Panc1 (cell line): ENCODE data around the gene HMGCS2. TPM values are rescaled to one million over a fixed set of nuclear protein-coding genes. Genes with fewer than 3 reads are reported as not detected.

Experiments
- ATAC-seq: fragments of 200-7000 bp; cut with Tn5 transposase; 2 replicates; pipeline ENCODE4 v1.9.1; 2020; ENCODE audit warnings: mild to moderate bottlenecking, moderate library complexity
- BruUV-seq: library from RNA; stranded (reverse); fragments of 400-500 nt; replicated peaks from 2 replicates; lab custom pipeline; 2021; lab: Mats Ljungman, UMichigan
- CTCF ChIA-PET: fragments of 300-600 bp; sonication (Branson Sonifier 250); formaldehyde crosslinking; loops from one replicate; lab custom pipeline; 2022; ENCODE audit warnings: antibody characterized with exemption; lab: Charles Lee
- POLR2A ChIA-PET: fragments of 300-600 bp; sonication (Branson Sonifier 250); formaldehyde crosslinking; loops from one replicate; lab custom pipeline; 2022; ENCODE audit warnings: antibody characterized with exemption; lab: Charles Lee
- DNase-seq: peaks from one replicate; pipeline ENCODE4 v3.0.0-alpha.2; 2010; ENCODE audit warnings: low read depth, low spot score
- H3K27ac ChIP-seq: 2 replicates; pipeline ENCODE4 v1.5.1; 2011; ENCODE audit warnings: mild to moderate bottlenecking, low read length, inconsistent platforms
- H3K27me3 ChIP-seq: fragments of 200-500 bp; sonication (Bioruptor generic); 2 replicates; pipeline ENCODE4 v1.6.0; 2014; ENCODE audit warnings: low read length, inconsistent platforms; ENCODE audit not compliant: control insufficient read depth, insufficient read depth
- H3K36me3 ChIP-seq: fragments of 200-500 bp; sonication (Bioruptor generic); 2 replicates; pipeline ENCODE4 v1.5.1; 2014; ENCODE audit warnings: inconsistent platforms, mild to moderate bottlenecking, low read length, moderate library complexity; ENCODE audit not compliant: control insufficient read depth, insufficient read depth
- H3K4me1 ChIP-seq: 2 replicates; pipeline ENCODE4 v1.5.1; 2011; ENCODE audit warnings: inconsistent platforms, mild to moderate bottlenecking, low read length, moderate library complexity; ENCODE audit not compliant: control insufficient read depth, insufficient read depth
- H3K4me3 ChIP-seq, 2 experiments: 2 replicates each; pipeline ENCODE4 v1.5.1; 2011 to 2012; ENCODE audit warnings: low read depth in 2 of 2, low read length in 2 of 2, mild to moderate bottlenecking in 2 of 2, inconsistent platforms in 1 of 2, moderate library complexity in 1 of 2
- H3K9me3 ChIP-seq: fragments of 200-500 bp; sonication (Bioruptor generic); 2 replicates; pipeline ENCODE4 v1.5.1; 2014; ENCODE audit warnings: low read depth, mild to moderate bottlenecking, inconsistent platforms, low read length, moderate library complexity; ENCODE audit not compliant: control insufficient read depth, insufficient read depth
- POLR2AphosphoS5 ChIP-seq: IDR thresholded peaks from 2 replicates; pipeline ENCODE4 v1.6.1; 2012; ENCODE audit warnings: mild to moderate bottlenecking, low read depth, low read length, moderate library complexity
- SIN3A ChIP-seq: IDR thresholded peaks from 2 replicates; pipeline ENCODE4 v1.6.1; 2012; ENCODE audit warnings: low read depth, mild to moderate bottlenecking, low read length, moderate library complexity, borderline replicate concordance; ENCODE audit not compliant: insufficient read depth
- TCF7L2 ChIP-seq: IDR thresholded peaks from 2 replicates; pipeline ENCODE4 v1.6.1; 2011; ENCODE audit warnings: mild to moderate bottlenecking, low read depth, low read length, inconsistent platforms
- in situ Hi-C: cut with HindIII; loops from 2 replicates; pipeline ENCODE4 v1.10.0; 2016; ENCODE audit warnings: low sequenced_read_pairs, low pct_unique_long_range_greater_than_20kb
- intact Hi-C: fragments of 100-400 bp; cut with micrococcal nuclease; formaldehyde crosslinking; loops from one replicate; pipeline ENCODE4 v1.10.0; 2022; ENCODE audit not compliant: unreplicated experiment
- total RNA-seq: library from RNA; stranded (reverse); gene quantifications from one replicate; pipeline ENCODE4 v1.2.1, GENCODE V29; 2021; ENCODE audit not compliant: unreplicated experiment
- TF ChIP-seq, protein P1 (sequence below): fragments of 450-650 bp; IDR thresholded peaks from 2 replicates; pipeline ENCODE4 v1.5.1; 2017; ENCODE audit warnings: mild to moderate bottlenecking
- TF ChIP-seq, protein P2 (sequence below), 2 experiments: IDR thresholded peaks; 2 replicates each; pipeline ENCODE4 v1.6.1; 2011 to 2012; ENCODE audit warnings: low read depth in 2 of 2, control low read depth in 1 of 2, low read length in 1 of 2, mild to moderate bottlenecking in 1 of 2, moderate library complexity in 1 of 2; ENCODE audit not compliant: insufficient read depth in 1 of 2

The HMGCS2 gene
- total RNA-seq, 1 experiment from 2014 or later = 0.33 TPM

DNA sequence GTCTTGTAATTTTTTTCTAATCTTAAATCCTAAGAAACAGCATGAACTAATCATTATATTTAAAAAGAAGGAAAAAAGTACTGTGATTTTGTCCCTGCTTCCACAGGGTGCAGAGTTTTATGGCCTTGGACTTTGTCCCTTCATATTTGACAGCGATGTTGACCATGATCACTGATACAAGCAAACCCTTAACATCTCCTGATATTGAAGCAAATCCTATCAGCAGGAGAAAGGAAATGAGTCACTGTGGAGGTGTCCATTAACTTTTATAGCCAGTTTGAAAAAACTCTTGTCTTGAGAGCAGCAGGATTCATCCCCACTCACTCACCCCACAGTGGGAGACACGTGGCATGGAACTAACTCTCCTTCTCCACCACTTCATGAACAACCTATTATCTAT lies 47.7 kb upstream of the HMGCS2 start:
- TF ChIP-seq, protein P1, sequence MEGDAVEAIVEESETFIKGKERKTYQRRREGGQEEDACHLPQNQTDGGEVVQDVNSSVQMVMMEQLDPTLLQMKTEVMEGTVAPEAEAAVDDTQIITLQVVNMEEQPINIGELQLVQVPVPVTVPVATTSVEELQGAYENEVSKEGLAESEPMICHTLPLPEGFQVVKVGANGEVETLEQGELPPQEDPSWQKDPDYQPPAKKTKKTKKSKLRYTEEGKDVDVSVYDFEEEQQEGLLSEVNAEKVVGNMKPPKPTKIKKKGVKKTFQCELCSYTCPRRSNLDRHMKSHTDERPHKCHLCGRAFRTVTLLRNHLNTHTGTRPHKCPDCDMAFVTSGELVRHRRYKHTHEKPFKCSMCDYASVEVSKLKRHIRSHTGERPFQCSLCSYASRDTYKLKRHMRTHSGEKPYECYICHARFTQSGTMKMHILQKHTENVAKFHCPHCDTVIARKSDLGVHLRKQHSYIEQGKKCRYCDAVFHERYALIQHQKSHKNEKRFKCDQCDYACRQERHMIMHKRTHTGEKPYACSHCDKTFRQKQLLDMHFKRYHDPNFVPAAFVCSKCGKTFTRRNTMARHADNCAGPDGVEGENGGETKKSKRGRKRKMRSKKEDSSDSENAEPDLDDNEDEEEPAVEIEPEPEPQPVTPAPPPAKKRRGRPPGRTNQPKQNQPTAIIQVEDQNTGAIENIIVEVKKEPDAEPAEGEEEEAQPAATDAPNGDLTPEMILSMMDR = no peak
- TF ChIP-seq POLR2AphosphoS5 (no peak), SIN3A (no peak), TCF7L2 (no peak)
- TF ChIP-seq, protein P2, sequence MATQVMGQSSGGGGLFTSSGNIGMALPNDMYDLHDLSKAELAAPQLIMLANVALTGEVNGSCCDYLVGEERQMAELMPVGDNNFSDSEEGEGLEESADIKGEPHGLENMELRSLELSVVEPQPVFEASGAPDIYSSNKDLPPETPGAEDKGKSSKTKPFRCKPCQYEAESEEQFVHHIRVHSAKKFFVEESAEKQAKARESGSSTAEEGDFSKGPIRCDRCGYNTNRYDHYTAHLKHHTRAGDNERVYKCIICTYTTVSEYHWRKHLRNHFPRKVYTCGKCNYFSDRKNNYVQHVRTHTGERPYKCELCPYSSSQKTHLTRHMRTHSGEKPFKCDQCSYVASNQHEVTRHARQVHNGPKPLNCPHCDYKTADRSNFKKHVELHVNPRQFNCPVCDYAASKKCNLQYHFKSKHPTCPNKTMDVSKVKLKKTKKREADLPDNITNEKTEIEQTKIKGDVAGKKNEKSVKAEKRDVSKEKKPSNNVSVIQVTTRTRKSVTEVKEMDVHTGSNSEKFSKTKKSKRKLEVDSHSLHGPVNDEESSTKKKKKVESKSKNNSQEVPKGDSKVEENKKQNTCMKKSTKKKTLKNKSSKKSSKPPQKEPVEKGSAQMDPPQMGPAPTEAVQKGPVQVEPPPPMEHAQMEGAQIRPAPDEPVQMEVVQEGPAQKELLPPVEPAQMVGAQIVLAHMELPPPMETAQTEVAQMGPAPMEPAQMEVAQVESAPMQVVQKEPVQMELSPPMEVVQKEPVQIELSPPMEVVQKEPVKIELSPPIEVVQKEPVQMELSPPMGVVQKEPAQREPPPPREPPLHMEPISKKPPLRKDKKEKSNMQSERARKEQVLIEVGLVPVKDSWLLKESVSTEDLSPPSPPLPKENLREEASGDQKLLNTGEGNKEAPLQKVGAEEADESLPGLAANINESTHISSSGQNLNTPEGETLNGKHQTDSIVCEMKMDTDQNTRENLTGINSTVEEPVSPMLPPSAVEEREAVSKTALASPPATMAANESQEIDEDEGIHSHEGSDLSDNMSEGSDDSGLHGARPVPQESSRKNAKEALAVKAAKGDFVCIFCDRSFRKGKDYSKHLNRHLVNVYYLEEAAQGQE (IDR thresholded peaks at IDR 0.05; ENCODE audit: insufficient read depth in 1 of 2, low read depth in 2 of 2, low read length in 1 of 2) = no peak

DNA sequence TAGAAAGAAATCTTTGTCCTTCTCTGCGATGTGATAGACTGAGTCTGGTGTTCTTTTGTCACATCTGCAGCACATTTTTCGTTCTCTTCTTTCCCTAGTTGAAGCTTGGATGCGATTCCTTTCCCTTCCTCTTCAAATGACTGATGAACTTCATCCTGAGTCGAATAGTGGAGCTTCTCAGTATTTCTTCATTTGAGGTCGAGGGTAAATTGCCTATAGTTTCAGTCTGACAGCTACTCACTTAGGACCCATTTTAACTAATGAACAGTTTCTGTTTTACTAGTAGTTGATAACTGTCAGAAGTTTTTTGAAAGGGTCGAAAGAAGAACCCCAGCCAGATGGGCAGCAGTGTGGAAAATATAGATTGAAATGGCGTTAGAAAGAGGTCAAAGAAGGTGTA lies 47.2 kb upstream of the HMGCS2 start:
- CTCF ChIA-PET = no interaction called here
- Histone ChIP-seq H3K27me3 (peaks cover 14% of the 10 kb centered on the region), H3K4me1 (no peaks in the 10 kb centered on the region), H3K36me3 (no peaks in the 10 kb centered on the region), H3K27ac (no peak overlapping the region), H3K4me3 (no peak overlapping the region), H3K9me3 (no peaks in the 10 kb centered on the region)
- ATAC-seq = no peak
- POLR2A ChIA-PET = interaction anchor here (0.7 kb wide), 1 partner anchor 17 kb away, joined by 3 read pairs; no protein-coding TSS in a partner anchor
- TF ChIP-seq POLR2AphosphoS5 = no peak
- TF ChIP-seq, protein P2 (IDR thresholded peaks at IDR 0.05; ENCODE audit: insufficient read depth in 1 of 2, low read depth in 2 of 2, low read length in 1 of 2) = no peak
- TF ChIP-seq TCF7L2 = no peak
- TF ChIP-seq SIN3A = no peak
- in situ Hi-C loops (no loop called here), intact Hi-C loops (no loop called here)
- DNase-seq = no peak
- no TSS peak for BruUV-seq

More for the DNA sequence above, 47.7 kb upstream of the HMGCS2 start:
- Histone ChIP-seq H3K4me3 (no peak overlapping the region), H3K27me3 (peaks cover 14% of the 10 kb centered on the region), H3K9me3 (no peaks in the 10 kb centered on the region), H3K4me1 (no peaks in the 10 kb centered on the region), H3K27ac (no peak overlapping the region), H3K36me3 (no peaks in the 10 kb centered on the region)
- intact Hi-C loops (no loop called here), in situ Hi-C loops (no loop called here)
- ChIA-PET POLR2A (no interaction called here), CTCF (no interaction called here)
- BruUV-seq = no TSS peak
- DNase-seq = no peak
- no peak for ATAC-seq
